Measurements from ENCODE around the gene CMYA5. TPM values are rescaled to one million over a fixed set of nuclear protein-coding genes. Genes with fewer than 3 reads are reported as not detected.

The CMYA5 gene
- total RNA-seq, 1 donor from 2014 or later = 2.0 TPM

DNA sequence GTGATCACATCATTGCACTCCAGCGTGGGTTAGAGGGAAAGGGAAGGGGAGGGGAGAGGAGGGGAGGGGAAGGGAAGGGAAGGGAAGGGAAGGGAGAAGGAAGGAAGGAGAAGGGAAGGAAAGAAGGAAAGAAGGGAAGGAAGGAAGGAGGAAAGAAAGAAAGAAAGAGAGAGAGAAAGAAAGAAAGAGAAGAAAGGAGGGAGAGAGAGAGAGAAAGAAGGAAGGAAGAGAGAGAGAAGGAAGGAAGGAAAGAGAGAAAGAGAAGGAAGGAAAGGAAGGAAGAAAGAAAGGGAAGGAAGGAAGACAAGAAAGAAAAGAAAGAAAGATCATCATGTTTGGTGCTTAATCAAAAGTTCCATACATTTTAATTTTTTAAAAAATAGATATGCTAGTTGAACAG, 136.2 kb downstream of the CMYA5 start:
- H3K9me3 ChIP-seq = no peaks in the 10 kb centered on the region
- no peak overlapping the region for H3K4me3 ChIP-seq
- no peaks in the 10 kb centered on the region for H3K4me1 ChIP-seq
- intact Hi-C loops (cut with DNase I) = no loop called here
- no peak overlapping the region for H3K27ac ChIP-seq
- TF ChIP-seq, protein P1, sequence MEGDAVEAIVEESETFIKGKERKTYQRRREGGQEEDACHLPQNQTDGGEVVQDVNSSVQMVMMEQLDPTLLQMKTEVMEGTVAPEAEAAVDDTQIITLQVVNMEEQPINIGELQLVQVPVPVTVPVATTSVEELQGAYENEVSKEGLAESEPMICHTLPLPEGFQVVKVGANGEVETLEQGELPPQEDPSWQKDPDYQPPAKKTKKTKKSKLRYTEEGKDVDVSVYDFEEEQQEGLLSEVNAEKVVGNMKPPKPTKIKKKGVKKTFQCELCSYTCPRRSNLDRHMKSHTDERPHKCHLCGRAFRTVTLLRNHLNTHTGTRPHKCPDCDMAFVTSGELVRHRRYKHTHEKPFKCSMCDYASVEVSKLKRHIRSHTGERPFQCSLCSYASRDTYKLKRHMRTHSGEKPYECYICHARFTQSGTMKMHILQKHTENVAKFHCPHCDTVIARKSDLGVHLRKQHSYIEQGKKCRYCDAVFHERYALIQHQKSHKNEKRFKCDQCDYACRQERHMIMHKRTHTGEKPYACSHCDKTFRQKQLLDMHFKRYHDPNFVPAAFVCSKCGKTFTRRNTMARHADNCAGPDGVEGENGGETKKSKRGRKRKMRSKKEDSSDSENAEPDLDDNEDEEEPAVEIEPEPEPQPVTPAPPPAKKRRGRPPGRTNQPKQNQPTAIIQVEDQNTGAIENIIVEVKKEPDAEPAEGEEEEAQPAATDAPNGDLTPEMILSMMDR (IDR thresholded peaks at IDR 0.05) = no peak
- H3K36me3 ChIP-seq = no peaks in the 10 kb centered on the region
- peaks cover 5% of the 10 kb centered on the region for H3K27me3 ChIP-seq (ENCODE audit: low read depth)
- no peak for DNase-seq
- ATAC-seq = no peak

DNA sequence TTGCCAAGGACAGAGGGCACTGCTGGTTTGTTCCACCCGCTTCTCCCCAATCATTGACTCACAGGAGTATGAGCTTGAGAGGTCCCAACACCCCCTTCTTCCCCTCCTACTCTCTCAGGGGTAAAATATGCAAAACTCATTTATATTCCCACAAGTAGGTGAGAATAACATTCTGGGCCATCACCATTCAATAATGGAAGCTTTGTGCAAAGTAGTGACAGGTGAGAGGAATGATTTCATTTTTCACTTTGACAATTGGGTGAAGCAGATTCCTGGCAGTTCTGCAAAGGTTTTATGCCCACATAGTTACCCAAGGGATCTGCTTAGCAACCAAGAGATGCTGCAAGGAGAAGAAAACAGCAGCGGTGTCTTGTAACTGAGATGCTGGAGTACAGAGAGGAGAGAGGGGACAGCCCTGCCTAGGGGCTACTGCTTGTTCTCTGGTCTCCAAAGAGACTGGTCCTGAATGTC, 137.6 kb downstream of the CMYA5 start:
- ATAC-seq (no peak), DNase-seq (no peak)
- no peak overlapping the region for H3K27ac ChIP-seq
- TF ChIP-seq, protein P1 (IDR thresholded peaks at IDR 0.05) = no peak
- no peak overlapping the region for H3K4me3 ChIP-seq
- H3K4me1 ChIP-seq = peaks cover 5% of the 10 kb centered on the region
- H3K36me3 ChIP-seq = no peaks in the 10 kb centered on the region
- intact Hi-C loops (cut with DNase I) = no loop called here
- H3K27me3 ChIP-seq (ENCODE audit: low read depth) = peaks cover 5% of the 10 kb centered on the region
- H3K9me3 ChIP-seq = no peaks in the 10 kb centered on the region

DNA sequence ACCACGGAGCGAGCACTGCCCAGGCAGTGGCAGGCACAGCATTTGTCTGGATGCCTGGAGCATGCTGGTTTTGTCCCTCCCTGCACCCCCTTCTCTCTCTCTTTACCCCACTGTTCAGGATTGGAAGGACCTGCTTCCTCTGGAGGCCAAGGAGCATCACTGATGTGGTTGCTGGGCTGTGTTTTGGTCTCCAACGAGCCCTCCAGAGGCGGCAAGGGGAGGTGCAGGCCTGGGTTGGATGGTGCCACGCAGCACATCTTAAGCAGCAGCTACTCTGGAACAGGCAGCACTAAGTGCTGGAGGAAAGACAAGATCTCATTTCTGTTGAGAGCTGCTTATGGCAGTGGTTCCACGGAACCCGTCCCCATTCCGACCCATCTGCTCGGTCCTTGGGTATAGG, 139.6 kb downstream of the CMYA5 start:
- no peaks in the 10 kb centered on the region for H3K9me3 ChIP-seq
- ATAC-seq (peak in 1 of 2 donors; percentile 18), DNase-seq (no peak)
- H3K27ac ChIP-seq = no peak overlapping the region
- no peak overlapping the region for H3K4me3 ChIP-seq
- intact Hi-C loops (cut with DNase I) = no loop called here
- peaks cover 5% of the 10 kb centered on the region for H3K4me1 ChIP-seq
- no peaks in the 10 kb centered on the region for H3K36me3 ChIP-seq
- H3K27me3 ChIP-seq (ENCODE audit: low read depth) = peaks cover 5% of the 10 kb centered on the region
- TF ChIP-seq, protein P1 (IDR thresholded peaks at IDR 0.05) = no peak

DNA sequence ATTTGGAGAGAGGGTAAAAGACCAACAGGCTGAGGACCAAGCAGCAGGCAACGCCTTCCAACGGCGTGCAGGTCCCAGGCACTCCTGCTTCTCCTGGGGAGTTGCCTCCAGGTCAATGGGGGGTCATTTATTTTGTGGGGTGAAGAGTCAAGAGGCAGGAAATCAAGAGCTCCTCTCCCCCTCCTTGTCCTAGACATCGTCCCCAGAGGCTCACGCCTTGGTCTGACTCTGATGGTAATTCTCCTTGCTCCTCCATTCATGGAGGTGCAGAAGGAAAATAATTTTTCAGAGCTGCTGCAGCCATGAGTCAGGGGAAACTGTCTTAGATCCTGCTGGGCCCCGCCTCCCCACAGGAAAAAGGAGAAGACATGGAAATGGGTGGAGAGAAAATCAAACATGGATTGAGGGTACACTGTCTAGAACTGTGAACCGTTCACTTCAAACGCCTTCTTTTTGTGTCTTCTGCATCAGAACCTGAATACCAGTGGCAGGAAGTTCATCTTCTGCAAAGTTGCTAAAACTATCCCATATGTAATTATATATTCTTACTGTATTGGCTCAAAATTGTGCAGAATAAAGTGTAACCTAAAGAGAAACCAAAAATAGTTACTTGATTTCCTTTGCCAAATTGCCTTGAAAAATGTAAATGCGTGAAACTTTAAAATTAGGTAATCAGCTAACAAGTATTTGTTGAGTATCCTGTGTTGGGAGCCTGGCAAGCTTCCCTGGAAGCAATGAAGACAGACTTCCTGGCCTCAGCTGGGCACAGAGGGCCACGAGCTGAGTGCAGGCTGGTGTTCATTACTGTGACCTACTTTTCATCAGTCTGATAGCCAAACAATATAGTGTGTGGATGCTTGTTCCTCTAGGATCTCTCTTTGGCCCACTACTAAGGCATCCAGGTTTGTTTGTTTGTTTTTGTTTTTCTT, 142.0 kb downstream of the CMYA5 start:
- Histone ChIP-seq H3K9me3 (no peaks in the 10 kb centered on the region), H3K36me3 (no peaks in the 10 kb centered on the region), H3K4me1 (peaks cover 5% of the 10 kb centered on the region), H3K27me3 (ENCODE audit: low read depth) (peaks cover 5% of the 10 kb centered on the region), H3K4me3 (no peak overlapping the region), H3K27ac (no peak overlapping the region)
- TF ChIP-seq, protein P1 (IDR thresholded peaks at IDR 0.05) = no peak
- intact Hi-C loops (cut with DNase I) = no loop called here
- ATAC-seq (peak; percentile 38 to 56), DNase-seq (no peak)

DNA sequence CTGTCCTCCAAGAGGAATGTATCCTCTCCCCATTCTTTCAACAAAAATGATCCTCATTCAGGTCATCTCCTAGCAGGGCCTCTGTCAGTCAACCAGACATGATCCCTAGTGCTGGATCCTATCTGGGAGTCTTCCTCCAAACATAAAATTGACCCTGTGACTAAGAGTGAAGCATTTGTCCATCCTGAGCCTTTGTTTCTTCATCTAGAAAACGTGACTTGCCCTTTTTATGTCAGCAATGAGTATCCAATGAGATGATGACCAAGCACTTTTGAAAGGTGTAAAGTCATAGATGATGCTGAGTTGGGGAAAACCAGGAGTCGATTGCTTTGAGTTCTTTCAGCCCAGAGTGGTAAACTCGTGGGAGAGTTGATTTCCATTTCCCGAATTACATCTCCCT, 143.3 kb downstream of the CMYA5 start:
- intact Hi-C loops (cut with DNase I) = no loop called here

More for the DNA sequence above, 143.3 kb downstream of the CMYA5 start:
- H3K9me3 ChIP-seq = no peaks in the 10 kb centered on the region
- H3K4me3 ChIP-seq = no peak overlapping the region
- ATAC-seq (no peak), DNase-seq (no peak)
- no peaks in the 10 kb centered on the region for H3K36me3 ChIP-seq
- H3K4me1 ChIP-seq = peaks cover 5% of the 10 kb centered on the region
- TF ChIP-seq, protein P1 (IDR thresholded peaks at IDR 0.05) = no peak
- peaks cover 5% of the 10 kb centered on the region for H3K27me3 ChIP-seq (ENCODE audit: low read depth)
- H3K27ac ChIP-seq = no peak overlapping the region
